ENCODE results near the gene SAFB2.

GRCh38 chr19:5632657-5633056 lies 10.1 kb upstream of the SAFB2 start:
- no peak for TF ChIP-seq CTCF (IDR thresholded peaks at IDR 0.05; ENCODE audit: low read depth, low read length, poor library complexity, severe bottlenecking)
- no peak for TF ChIP-seq EZH2phosphoT487 (IDR thresholded peaks at IDR 0.05; ENCODE audit: borderline replicate concordance, low read length)
